ENCODE data around the gene ACTN2.

Gene ACTN2

GRCh38 chr1:236692128-236692527 is 5.8 kb downstream of the ACTN2 start:
- no peak for DNase-seq

DNA sequence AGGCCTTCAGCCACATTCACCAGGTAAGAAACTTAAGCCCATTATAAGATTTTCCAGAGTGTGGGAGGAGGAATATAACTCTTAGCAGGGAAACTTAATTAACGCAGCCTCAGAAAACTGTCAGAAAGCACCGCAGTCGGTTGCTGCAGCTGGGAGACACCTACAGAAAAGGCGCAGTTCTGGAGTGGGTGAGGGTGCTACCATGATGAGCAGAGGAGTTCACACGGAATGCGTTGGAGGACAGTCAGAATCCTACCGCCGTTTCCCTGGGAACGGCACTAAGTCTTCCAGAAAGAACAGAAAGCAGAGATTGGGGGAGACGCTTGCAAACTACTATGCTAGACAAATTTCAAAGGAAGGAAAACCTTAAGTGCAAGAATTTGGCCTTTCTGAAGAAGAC is 6.4 kb downstream of the ACTN2 start:
- DNase-seq, result no peak

- no peak for DNase-seq
Observed at GRCh38 chr1:236699366-236699765, 13.1 kb downstream of the ACTN2 start.

GRCh38 chr1:236700903-236701302 is 14.6 kb downstream of the ACTN2 start:
- no peak for DNase-seq

DNA sequence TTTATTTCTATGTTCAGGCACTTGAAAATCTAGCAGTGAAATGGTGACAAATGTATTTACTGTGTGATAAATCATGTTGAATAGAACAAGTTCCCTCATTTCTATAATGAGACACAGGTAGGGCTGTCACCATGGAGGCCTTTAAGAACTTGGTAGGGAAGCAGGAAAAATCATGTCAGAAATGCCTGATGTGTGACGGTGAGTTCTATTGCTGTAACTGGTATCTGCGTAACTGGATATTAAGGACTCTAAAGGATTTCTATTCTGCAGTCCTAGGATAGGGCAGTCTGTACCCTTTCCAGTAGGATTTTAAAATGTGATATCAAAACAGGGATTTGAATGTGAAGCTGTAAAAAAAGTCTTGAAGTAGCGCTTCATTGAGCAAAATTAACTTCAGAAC is 15.5 kb downstream of the ACTN2 start:
- no peak for DNase-seq

GRCh38 chr1:236702791-236703394 is 16.6 kb downstream of the ACTN2 start:
- no peak for DNase-seq

DNA sequence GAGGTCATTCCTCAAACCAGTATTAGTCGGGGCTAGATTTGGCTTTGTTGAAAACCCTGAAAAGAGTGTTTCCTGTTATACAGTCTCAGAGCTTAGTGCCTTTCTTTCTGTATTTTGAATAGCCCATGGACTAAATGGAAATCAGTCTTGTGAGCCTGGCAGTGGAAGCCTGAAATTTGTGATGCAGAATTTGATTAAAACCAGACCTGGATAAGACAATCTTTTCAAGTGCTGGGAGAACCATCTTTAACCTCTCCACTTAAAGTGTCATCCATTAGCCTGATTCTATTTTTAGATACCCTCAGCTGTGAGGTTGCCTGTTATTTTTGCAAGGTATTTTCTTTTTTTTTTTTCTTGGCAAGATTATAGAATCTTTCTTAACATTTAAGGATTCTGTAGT is 19.5 kb downstream of the ACTN2 start:
- no peak for DNase-seq

DNA sequence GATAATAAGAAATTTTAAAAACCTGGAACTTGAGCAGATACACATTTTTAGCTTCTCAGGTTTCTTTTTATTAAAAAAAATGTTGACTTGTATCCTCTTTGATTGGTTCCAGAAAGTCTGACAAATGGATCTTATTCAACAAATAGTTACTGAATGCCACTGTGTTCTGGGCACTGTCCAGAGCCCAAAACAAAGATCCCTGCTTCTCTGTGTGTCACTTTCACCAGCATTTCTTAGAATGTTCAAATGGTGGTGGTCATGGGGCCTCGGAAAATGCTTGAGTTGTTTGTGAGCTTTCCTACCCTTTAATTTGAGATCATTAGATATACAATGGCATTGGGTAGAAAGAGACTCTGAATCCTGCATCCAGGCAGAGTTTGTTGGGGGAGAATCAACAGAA is 19.9 kb downstream of the ACTN2 start:
- DNase-seq, result no peak

- DNase-seq, result no peak
Observed at GRCh38 chr1:236710328-236710892, 24.1 kb downstream of the ACTN2 start.

DNA sequence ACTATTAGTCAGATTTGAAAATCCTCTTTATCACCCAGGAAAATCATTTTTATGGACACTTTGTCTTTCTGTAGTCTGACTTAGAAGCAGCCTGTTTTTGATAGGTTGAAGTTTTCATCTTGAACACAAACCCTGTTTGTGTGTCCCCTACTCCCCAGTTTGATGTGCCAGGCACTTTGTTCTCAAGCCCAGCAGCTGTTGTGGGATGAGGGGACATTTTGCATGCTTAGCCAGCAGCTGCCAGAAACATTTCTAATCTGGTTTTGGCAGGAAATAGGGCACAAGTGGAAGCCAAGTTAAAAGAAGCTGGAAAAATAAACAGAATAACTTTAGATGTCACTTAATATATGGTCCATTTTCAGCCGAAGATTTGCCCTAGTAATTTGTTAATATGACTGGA is 29.9 kb downstream of the ACTN2 start:
- DNase-seq, result no peak

DNA sequence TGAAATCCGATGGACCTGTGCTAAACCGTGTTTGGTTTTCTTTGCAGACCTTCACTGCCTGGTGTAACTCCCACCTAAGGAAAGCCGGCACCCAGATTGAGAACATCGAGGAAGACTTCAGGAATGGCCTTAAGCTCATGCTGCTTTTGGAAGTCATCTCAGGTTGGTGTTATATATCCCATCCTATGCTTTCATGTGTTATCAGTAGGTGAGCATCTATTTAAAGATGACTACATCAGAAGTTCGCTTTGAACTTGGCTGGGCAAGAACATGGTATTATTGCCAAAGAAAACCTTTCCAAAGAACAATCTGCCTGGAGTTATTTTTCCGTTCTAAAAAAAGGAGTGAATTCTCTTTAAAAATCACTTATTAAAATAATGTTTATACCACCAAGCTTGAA is 31.5 kb downstream of the ACTN2 start:
- no peak for DNase-seq

GRCh38 chr1:236718328-236718727 is 32.0 kb downstream of the ACTN2 start:
- DNase-seq, result no peak

GRCh38 chr1:236720206-236720605 is 33.9 kb downstream of the ACTN2 start:
- no peak for DNase-seq

DNA sequence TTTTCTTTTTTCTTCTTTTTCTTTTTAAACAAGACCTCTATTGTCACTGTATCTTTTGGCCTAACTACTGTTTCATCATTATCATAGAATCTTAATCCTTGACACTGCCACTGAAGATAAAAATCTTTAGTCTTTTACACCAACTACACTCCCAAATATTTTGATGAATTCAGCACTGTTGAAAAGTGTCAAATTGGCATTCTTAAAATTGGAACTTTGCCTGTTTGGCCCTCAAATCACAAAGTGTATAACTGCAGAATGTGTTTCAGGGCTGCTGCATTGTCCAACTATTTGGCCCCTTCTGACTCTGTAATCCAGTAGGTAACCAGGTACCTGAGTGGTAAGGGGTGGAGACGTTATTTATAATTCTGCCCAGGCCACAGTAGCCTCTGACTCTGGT is 34.3 kb downstream of the ACTN2 start:
- no peak for DNase-seq

GRCh38 chr1:236724049-236724448 is 37.8 kb downstream of the ACTN2 start:
- no peak for DNase-seq

- DNase-seq, result no peak
Observed at GRCh38 chr1:236724506-236724905, 38.2 kb downstream of the ACTN2 start.

- DNase-seq, result no peak
Observed at GRCh38 chr1:236725668-236726067, 39.4 kb downstream of the ACTN2 start.

DNA sequence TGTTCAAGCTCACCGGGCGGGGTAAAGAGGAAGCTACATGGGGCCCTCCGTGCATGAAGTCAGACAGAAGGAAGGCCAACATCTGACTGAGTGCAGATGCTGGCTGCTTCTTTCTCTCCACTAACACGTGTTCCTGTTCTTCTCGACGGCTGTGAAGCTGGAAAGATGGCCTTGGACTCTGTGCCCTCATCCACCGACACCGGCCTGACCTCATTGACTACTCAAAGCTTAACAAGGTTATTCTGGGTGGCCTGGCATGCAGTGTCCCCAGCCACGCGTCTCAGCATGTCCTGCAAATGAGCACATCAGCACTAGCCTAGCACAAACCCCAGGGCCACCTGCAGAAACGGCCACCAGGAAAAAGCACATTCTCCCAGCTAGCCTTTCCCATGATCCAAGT is 41.2 kb downstream of the ACTN2 start:
- no peak for DNase-seq

DNA sequence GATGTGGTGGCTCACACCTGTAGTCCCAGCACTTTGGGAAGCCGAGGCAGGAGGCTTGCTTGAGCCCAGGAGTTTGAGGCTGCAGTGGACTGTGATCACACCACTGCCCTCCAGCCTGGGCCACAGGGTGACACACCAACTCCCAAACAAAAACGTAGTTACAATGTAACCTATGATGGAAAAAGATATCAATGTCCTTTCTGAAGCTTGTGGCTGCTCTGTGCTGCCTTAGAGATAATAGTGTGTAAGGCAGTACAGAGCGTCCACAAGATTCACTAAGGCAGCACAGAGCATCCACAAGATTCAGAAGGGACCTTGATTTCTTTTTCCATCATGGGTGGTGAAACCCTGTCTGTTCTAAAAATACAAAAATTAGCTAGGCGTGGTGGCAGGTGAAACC is 42.5 kb downstream of the ACTN2 start:
- no peak for DNase-seq

DNA sequence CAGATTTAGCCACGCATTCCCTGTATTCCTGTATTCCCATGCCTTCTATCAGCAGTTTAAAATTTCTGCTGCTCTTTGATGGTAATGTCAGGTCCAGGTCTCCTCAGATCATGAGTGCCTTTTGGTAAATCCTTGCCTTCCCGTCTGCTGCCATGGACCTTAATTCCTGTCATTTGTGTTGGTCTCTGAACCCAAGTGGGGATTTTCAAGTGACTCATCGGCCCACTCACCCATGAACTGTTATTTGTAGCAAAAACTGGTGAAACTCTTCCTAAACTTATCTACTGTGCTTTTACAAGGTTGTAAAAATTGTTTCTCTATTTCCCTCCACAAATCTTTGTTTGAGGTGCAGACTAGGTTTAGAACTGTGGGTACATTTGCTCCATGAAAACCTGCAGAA is 47.4 kb downstream of the ACTN2 start:
- DNase-seq, result no peak

GRCh38 chr1:236734141-236734765 is 48.0 kb downstream of the ACTN2 start:
- no peak for DNase-seq

DNA sequence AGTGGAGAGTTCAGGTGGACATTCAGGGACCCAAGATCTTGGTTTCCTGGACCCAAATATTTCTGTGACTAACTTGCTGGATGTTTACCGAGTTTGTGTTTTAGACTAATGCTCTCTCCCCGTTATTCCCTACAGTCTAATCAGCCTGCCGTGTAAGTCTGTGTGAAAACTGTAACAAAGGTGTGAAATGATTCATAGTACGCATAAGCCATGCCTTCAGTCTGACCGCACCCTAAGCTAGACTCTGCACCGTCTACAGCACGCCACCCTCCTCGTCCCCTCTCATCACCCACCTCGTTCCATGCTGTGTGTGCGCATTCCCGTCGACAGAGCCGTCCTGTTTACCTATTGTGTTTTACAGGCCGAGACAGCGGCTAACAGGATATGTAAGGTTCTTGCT is 50.5 kb downstream of the ACTN2 start:
- no peak for DNase-seq

DNA sequence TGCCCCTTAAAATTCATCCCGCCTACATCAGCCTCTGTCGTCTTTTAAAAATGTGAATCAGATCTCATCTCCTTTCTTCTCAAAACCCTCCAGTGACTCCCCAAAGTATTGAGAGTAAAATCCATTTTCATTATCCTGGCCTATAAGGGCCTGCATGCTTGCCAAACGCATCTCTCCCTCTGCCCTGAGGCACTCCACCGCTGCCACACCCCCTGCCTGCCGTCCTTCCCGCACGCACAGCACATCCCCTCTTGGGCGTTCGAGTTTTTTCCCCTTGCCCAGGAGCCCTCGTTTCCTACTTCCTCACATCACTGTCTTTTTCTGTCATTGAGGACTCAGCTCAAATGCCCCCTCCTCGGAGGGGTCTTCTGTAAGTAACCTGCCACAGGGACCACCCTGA is 55.5 kb downstream of the ACTN2 start:
- DNase-seq, result no peak

GRCh38 chr1:236742421-236743160 is 56.3 kb downstream of the ACTN2 start:
- DNase-seq, result no peak

Data from NCI-H1436 treated with DMSO at 0.1 percent for 48 hours (cell line).